Tibial artery (tissue), 4 donors: ENCODE results near the gene NDUFB11.

Experiments
- DNase-seq, 2 donors: peaks; one replicate each; pipeline ENCODE4 v3.0.0-alpha.2; 2019
- H3K27ac ChIP-seq, 2 donors: fragments of 200-600 bp; sonication (generic) in 1 of 2; 1 replicate in 1 of 2; 2 replicates in 1 of 2; pipeline ENCODE4 v1.5.1; 2018 to 2019; ENCODE audit warnings: mild to moderate bottlenecking in 1 of 2
- H3K27me3 ChIP-seq, 2 donors: fragments of 200-600 bp; sonication (generic) in 1 of 2; one replicate each; pipeline versions ENCODE4 v1.5.1 to v1.6.0; 2016 to 2019
- H3K36me3 ChIP-seq, 3 donors: fragments of 200-600 bp; sonication (generic) in 2 of 3; one replicate each; pipeline ENCODE4 v1.5.1; 2016 to 2019; ENCODE audit warnings: mild to moderate bottlenecking in 2 of 3
- H3K4me1 ChIP-seq, 4 donors: fragments of 200-600 bp; sonication (generic) in 2 of 4; 1 replicate in 3 of 4; 2 replicates in 1 of 4; pipeline ENCODE4 v1.5.1; 2016 to 2019
- H3K4me3 ChIP-seq, 2 donors: fragments of 200-600 bp; sonication (generic) in 1 of 2; 1 replicate in 1 of 2; 2 replicates in 1 of 2; pipeline ENCODE4 v1.5.1; 2018 to 2019; ENCODE audit warnings: mild to moderate bottlenecking in 2 of 2
- H3K9me3 ChIP-seq, 3 donors: fragments of 200-600 bp; sonication (generic) in 1 of 3; one replicate each; pipeline ENCODE4 v1.5.1; 2016 to 2019
- intact Hi-C: fragments of 100-400 bp; cut with DNase I; formaldehyde crosslinking; loops from one replicate; pipeline ENCODE4 v1.15.0; 2023; ENCODE audit warnings: low total_unique reads
- TF ChIP-seq, protein P1 (sequence below), 2 experiments: fragments of 200-600 bp in 1 of 2; fragments of 450-650 bp in 1 of 2; IDR thresholded peaks; one replicate each; pipeline ENCODE4 v1.5.1; 2017 to 2019; ENCODE audit warnings: antibody characterized with exemption in 2 of 2, mild to moderate bottlenecking in 1 of 2, moderate library complexity in 1 of 2

Gene NDUFB11

DNA sequence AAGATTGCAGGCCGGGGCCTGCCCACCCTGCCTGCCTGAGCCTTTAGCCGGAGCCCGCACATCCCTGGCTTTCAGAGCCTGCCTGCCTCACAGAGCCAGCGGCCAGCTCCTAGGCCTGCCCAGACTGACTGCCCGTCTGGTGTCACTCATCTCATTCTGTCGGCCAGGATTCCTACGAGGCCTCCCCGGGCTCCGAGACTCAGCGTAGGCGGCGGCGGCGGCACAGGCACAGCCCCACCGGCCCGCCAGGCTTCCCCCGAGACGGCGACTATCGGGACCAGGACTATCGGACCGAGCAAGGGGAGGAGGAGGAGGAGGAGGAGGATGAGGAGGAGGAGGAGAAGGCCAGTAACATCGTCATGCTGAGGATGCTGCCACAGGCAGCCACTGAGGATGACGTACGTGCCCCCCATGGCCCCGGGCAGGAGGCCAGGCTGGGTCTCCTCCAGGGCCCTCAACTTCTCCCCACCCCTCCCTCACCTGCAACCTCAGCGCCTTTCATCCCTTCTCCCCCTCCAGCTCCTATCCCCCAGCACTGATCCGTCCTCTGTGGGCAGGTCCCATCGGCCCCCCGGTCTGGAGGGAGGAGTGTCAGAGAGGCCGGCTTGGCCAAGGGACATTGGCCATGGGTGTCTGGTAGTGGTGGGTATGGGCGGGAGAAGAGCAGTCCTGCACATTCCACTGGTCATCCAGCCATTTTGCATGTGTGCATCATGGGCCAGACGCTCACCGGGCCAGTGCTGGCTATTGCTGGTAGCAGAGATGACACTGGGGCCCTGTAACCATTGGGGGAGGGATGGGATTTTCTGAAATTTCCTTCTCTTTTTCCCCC lies 26.6 kb upstream of the NDUFB11 start:
- DNase-seq, result no peak
- no peak overlapping the region for H3K4me3 ChIP-seq
- H3K36me3 ChIP-seq, result peaks cover 5 to 70% (median 67%) of the 10 kb centered on the region in 3 donors
- no peaks in the 10 kb centered on the region for H3K9me3 ChIP-seq
- TF ChIP-seq, protein P1, sequence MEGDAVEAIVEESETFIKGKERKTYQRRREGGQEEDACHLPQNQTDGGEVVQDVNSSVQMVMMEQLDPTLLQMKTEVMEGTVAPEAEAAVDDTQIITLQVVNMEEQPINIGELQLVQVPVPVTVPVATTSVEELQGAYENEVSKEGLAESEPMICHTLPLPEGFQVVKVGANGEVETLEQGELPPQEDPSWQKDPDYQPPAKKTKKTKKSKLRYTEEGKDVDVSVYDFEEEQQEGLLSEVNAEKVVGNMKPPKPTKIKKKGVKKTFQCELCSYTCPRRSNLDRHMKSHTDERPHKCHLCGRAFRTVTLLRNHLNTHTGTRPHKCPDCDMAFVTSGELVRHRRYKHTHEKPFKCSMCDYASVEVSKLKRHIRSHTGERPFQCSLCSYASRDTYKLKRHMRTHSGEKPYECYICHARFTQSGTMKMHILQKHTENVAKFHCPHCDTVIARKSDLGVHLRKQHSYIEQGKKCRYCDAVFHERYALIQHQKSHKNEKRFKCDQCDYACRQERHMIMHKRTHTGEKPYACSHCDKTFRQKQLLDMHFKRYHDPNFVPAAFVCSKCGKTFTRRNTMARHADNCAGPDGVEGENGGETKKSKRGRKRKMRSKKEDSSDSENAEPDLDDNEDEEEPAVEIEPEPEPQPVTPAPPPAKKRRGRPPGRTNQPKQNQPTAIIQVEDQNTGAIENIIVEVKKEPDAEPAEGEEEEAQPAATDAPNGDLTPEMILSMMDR (IDR thresholded peaks at IDR 0.05), result no peak
- H3K27ac ChIP-seq, result no peak overlapping the region
- H3K27me3 ChIP-seq, result no peaks in the 10 kb centered on the region
- no peaks in the 10 kb centered on the region for H3K4me1 ChIP-seq
- intact Hi-C loops, result no loop called here

- no peak overlapping the region for H3K4me3 ChIP-seq
- intact Hi-C loops, result no loop called here
- no peaks in the 10 kb centered on the region for H3K4me1 ChIP-seq
- no peak for DNase-seq
- H3K27ac ChIP-seq, result no peak overlapping the region
- TF ChIP-seq, protein P1 (IDR thresholded peaks at IDR 0.05), result no peak
- no peaks in the 10 kb centered on the region for H3K27me3 ChIP-seq
- H3K36me3 ChIP-seq, result peaks cover 5 to 58% (median 55%) of the 10 kb centered on the region in 3 donors
- H3K9me3 ChIP-seq, result no peaks in the 10 kb centered on the region
Measured at GRCh38 chrX:47169726-47170515, 25.4 kb upstream of the NDUFB11 start.

- no peak overlapping the region for H3K27ac ChIP-seq
- intact Hi-C loops, result no loop called here
- H3K4me1 ChIP-seq, result no peaks in the 10 kb centered on the region
- TF ChIP-seq, protein P1 (IDR thresholded peaks at IDR 0.05), result no peak
- H3K27me3 ChIP-seq, result no peaks in the 10 kb centered on the region
- peaks cover 5 to 52% (median 49%) of the 10 kb centered on the region in 3 donors for H3K36me3 ChIP-seq
- H3K9me3 ChIP-seq, result no peaks in the 10 kb centered on the region
- DNase-seq, result no peak
- no peak overlapping the region for H3K4me3 ChIP-seq
Measured at GRCh38 chrX:47169273-47169672, 24.8 kb upstream of the NDUFB11 start.

GRCh38 chrX:47168495-47169073 lies 24.1 kb upstream of the NDUFB11 start:
- Histone ChIP-seq H3K4me3 (no peak overlapping the region), H3K27me3 (no peaks in the 10 kb centered on the region), H3K4me1 (no peaks in the 10 kb centered on the region), H3K9me3 (no peaks in the 10 kb centered on the region), H3K36me3 (peaks cover 5 to 45% (median 42%) of the 10 kb centered on the region in 3 donors), H3K27ac (no peak overlapping the region)
- intact Hi-C loops, result no loop called here
- DNase-seq, result no peak
- TF ChIP-seq, protein P1 (IDR thresholded peaks at IDR 0.05), result no peak

DNA sequence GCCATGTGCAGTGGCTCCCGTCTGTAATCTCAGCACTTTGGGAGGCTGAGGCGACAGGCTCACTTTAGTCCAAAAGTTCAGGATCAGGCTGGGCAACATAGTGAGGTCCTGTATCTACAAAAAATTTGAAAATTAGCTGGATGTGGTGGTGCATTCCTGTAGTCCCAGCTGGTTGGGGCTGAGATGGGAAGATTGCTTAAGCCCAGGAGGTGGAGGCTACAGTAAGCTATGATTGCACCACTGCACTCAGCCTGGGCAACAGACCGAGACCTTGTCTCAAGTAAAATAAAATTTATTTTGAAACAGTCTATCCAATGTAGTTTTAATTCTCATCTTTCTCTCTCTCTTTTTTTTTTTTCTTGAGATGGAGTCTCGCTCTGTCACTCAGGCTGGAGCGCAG lies 21.6 kb upstream of the NDUFB11 start:
- TF ChIP-seq, protein P1 (IDR thresholded peaks at IDR 0.05), result no peak
- no peak for DNase-seq
- intact Hi-C loops, result no loop called here

More for the DNA sequence above, 21.6 kb upstream of the NDUFB11 start:
- no peak overlapping the region for H3K27ac ChIP-seq
- H3K27me3 ChIP-seq, result no peaks in the 10 kb centered on the region
- H3K36me3 ChIP-seq, result peaks cover 5 to 25% (median 22%) of the 10 kb centered on the region in 3 donors
- no peaks in the 10 kb centered on the region for H3K9me3 ChIP-seq
- no peaks in the 10 kb centered on the region for H3K4me1 ChIP-seq
- H3K4me3 ChIP-seq, result no peak overlapping the region
